Stimulated activated CD4-positive, alpha-beta T cell treated with anti-CD3 and anti-CD28 coated beads, Interleukin-1b, Interleukin-23, amount 100 ng/mL, for 48 hours (primary cell): ENCODE results near the gene CTNNA3.

Experiments used
- DNase-seq: peaks from one replicate; pipeline ENCODE4 v3.0.0-alpha.2; 2020

The CTNNA3 gene

GRCh38 chr10:66625709-66626590 lies 1070.0 kb downstream of the CTNNA3 start:
- DNase-seq, result no peak

- DNase-seq, result no peak
Measured at GRCh38 chr10:66622050-66622449, 1073.9 kb downstream of the CTNNA3 start.

GRCh38 chr10:66604195-66604594 lies 1091.8 kb downstream of the CTNNA3 start:
- no peak for DNase-seq

GRCh38 chr10:66591865-66592264 lies 1104.1 kb downstream of the CTNNA3 start:
- no peak for DNase-seq

- no peak for DNase-seq
Measured at GRCh38 chr10:66587680-66588050, 1108.3 kb downstream of the CTNNA3 start.

GRCh38 chr10:66586897-66587679 lies 1108.9 kb downstream of the CTNNA3 start:
- DNase-seq, result no peak

GRCh38 chr10:66586073-66586472 lies 1109.9 kb downstream of the CTNNA3 start:
- DNase-seq, result no peak

- DNase-seq, result no peak
Measured at GRCh38 chr10:66575251-66575855, 1120.6 kb downstream of the CTNNA3 start.

GRCh38 chr10:66572700-66573099 lies 1123.3 kb downstream of the CTNNA3 start:
- DNase-seq, result no peak

GRCh38 chr10:66565999-66566398 lies 1130.0 kb downstream of the CTNNA3 start:
- no peak for DNase-seq

GRCh38 chr10:66564287-66564686 lies 1131.7 kb downstream of the CTNNA3 start:
- DNase-seq, result no peak

- DNase-seq, result no peak
Measured at GRCh38 chr10:66555061-66555460, 1140.9 kb downstream of the CTNNA3 start.

GRCh38 chr10:66552331-66552730 lies 1143.7 kb downstream of the CTNNA3 start:
- no peak for DNase-seq

GRCh38 chr10:66550351-66550750 lies 1145.6 kb downstream of the CTNNA3 start:
- no peak for DNase-seq

GRCh38 chr10:66538908-66539307 lies 1157.1 kb downstream of the CTNNA3 start:
- DNase-seq, result no peak

- DNase-seq, result no peak
Measured at GRCh38 chr10:66538371-66538770, 1157.6 kb downstream of the CTNNA3 start.

GRCh38 chr10:66537186-66537585 lies 1158.8 kb downstream of the CTNNA3 start:
- no peak for DNase-seq

- no peak for DNase-seq
Measured at GRCh38 chr10:66535439-66535838, 1160.6 kb downstream of the CTNNA3 start.

GRCh38 chr10:66534866-66535265 lies 1161.1 kb downstream of the CTNNA3 start:
- DNase-seq, result no peak

GRCh38 chr10:66521506-66521905 lies 1174.5 kb downstream of the CTNNA3 start:
- DNase-seq, result no peak

GRCh38 chr10:66519616-66520015 lies 1176.4 kb downstream of the CTNNA3 start:
- DNase-seq, result no peak

- no peak for DNase-seq
Measured at GRCh38 chr10:66514666-66515065, 1181.3 kb downstream of the CTNNA3 start.

GRCh38 chr10:66513504-66513903 lies 1182.5 kb downstream of the CTNNA3 start:
- DNase-seq, result no peak
